Measurements from ENCODE around the gene STPG4.
"Not testable (repeated sequence)": the region's sequence is repeated elsewhere in the genome, so short reads cannot be mapped to it uniquely, and the experiment has no call there.

GRCh38 chr2:47108267-47109006, 46.7 kb downstream of the STPG4 start:
- TF ChIP-seq, protein P1, sequence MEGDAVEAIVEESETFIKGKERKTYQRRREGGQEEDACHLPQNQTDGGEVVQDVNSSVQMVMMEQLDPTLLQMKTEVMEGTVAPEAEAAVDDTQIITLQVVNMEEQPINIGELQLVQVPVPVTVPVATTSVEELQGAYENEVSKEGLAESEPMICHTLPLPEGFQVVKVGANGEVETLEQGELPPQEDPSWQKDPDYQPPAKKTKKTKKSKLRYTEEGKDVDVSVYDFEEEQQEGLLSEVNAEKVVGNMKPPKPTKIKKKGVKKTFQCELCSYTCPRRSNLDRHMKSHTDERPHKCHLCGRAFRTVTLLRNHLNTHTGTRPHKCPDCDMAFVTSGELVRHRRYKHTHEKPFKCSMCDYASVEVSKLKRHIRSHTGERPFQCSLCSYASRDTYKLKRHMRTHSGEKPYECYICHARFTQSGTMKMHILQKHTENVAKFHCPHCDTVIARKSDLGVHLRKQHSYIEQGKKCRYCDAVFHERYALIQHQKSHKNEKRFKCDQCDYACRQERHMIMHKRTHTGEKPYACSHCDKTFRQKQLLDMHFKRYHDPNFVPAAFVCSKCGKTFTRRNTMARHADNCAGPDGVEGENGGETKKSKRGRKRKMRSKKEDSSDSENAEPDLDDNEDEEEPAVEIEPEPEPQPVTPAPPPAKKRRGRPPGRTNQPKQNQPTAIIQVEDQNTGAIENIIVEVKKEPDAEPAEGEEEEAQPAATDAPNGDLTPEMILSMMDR (IDR thresholded peaks at IDR 0.05), result not testable (repeated sequence)
- not testable (repeated sequence) for TF ChIP-seq POLR2A (IDR thresholded peaks at IDR 0.05; ENCODE audit: low read depth); POLR2AphosphoS5 (IDR thresholded peaks at IDR 0.05)

Measured in esophagus muscularis mucosa (tissue), 3 donors.